HG02870 (cell line): Measurements from ENCODE around the gene STUM.
"Not testable (repeated sequence)": the region's sequence is repeated elsewhere in the genome, so short reads cannot be mapped to it uniquely, and the experiment has no call there.

Source experiments
- ATAC-seq: cut with Tn5 transposase; IDR thresholded peaks from one replicate; pipeline ENCODE4 v1.9.1; 2021; ENCODE audit warnings: mild to moderate bottlenecking, moderate library complexity; ENCODE audit not compliant: unreplicated experiment

Gene STUM

GRCh38 chr1:226548256-226549093 is at the start of gene STUM:
STUM (plus strand) TSS chr1:226548764; CDS start chr1:226548905, 141 bp downstream.
- ATAC-seq, result no peak

GRCh38 chr1:226499699-226500098 is 48.9 kb upstream of the STUM start:
- not testable (repeated sequence) for ATAC-seq

- ATAC-seq, result no peak
These were observed 42.5 kb upstream of the STUM start for GRCh38 chr1:226506021-226506420.

GRCh38 chr1:226506921-226507320 is 41.6 kb upstream of the STUM start:
- no peak for ATAC-seq

GRCh38 chr1:226510453-226510852 is 38.1 kb upstream of the STUM start:
- no peak for ATAC-seq

GRCh38 chr1:226511296-226511695 is 37.3 kb upstream of the STUM start:
- no peak for ATAC-seq

GRCh38 chr1:226512076-226512728 is 36.4 kb upstream of the STUM start:
- ATAC-seq, result no peak

- ATAC-seq, result no peak
These were observed 30.2 kb upstream of the STUM start for GRCh38 chr1:226518375-226518774.

- no peak for ATAC-seq
These were observed 29.4 kb upstream of the STUM start for GRCh38 chr1:226519135-226519534.

- no peak for ATAC-seq
These were observed 28.6 kb upstream of the STUM start for GRCh38 chr1:226519716-226520598.

- ATAC-seq, result no peak
These were observed 27.8 kb upstream of the STUM start for GRCh38 chr1:226520640-226521355.

- ATAC-seq, result no peak
These were observed 24.7 kb upstream of the STUM start for GRCh38 chr1:226523646-226524406.

- no peak for ATAC-seq
These were observed 24.0 kb upstream of the STUM start for GRCh38 chr1:226524547-226524946.

- no peak for ATAC-seq
These were observed 22.8 kb upstream of the STUM start for GRCh38 chr1:226525750-226526149.

GRCh38 chr1:226526801-226527595 is 21.6 kb upstream of the STUM start:
- ATAC-seq, result no peak

GRCh38 chr1:226529891-226530290 is 18.7 kb upstream of the STUM start:
- no peak for ATAC-seq

- no peak for ATAC-seq
These were observed 18.0 kb upstream of the STUM start for GRCh38 chr1:226530591-226530990.

- no peak for ATAC-seq
These were observed 17.0 kb upstream of the STUM start for GRCh38 chr1:226531360-226532093.
